ENCODE data around the gene SORCS1. TPM values are rescaled to one million over a fixed set of nuclear protein-coding genes. Genes with fewer than 3 reads are reported as not detected.

Gene SORCS1
- total RNA-seq, 1 experiment from 2014 or later: not detected

GRCh38 chr10:107013258-107014006 is 151.1 kb downstream of the SORCS1 start:
- no peaks in the 10 kb centered on the region for H4K20me1 ChIP-seq (ENCODE audit: insufficient read depth)
- H3K27ac ChIP-seq: no peak overlapping the region
- TF ChIP-seq CTCF (conservative IDR thresholded peaks at IDR 0.05): no peak
- TF ChIP-seq EZH2 (IDR thresholded peaks at IDR 0.05; ENCODE audit: low read depth): no peak
- no peaks in the 10 kb centered on the region for H3K27me3 ChIP-seq (ENCODE audit: insufficient read depth, low read depth)
- H2AFZ ChIP-seq: no peak overlapping the region
- no peak for DNase-seq
- intact Hi-C loops (cut with micrococcal nuclease; ENCODE audit: unreplicated experiment): no loop called here
- no peak overlapping the region for H3K4me3 ChIP-seq
- no peaks in the 10 kb centered on the region for H3K9me2 ChIP-seq (ENCODE audit: insufficient read depth)
- no peaks in the 10 kb centered on the region for H3F3A ChIP-seq (ENCODE audit: insufficient read depth, low read depth)
- no peak overlapping the region for H3K4me2 ChIP-seq
- POLR2A ChIA-PET (ENCODE audit: unreplicated experiment): no interaction called here
- no peaks in the 10 kb centered on the region for H3K79me2 ChIP-seq (ENCODE audit: low read depth)
- no peaks in the 10 kb centered on the region for H3K9me3 ChIP-seq (ENCODE audit: insufficient read depth, low read depth)
- no peaks in the 10 kb centered on the region for H3K36me3 ChIP-seq (ENCODE audit: low read depth)
- CTCF ChIA-PET: no interaction called here
- BruUV-seq (replicated peaks): no TSS peak
- no peaks in the 10 kb centered on the region for H3K4me1 ChIP-seq (replicated peaks; ENCODE audit: insufficient read depth)

- no peaks in the 10 kb centered on the region for H3K79me2 ChIP-seq (ENCODE audit: low read depth)
- no peak for TF ChIP-seq EZH2 (IDR thresholded peaks at IDR 0.05; ENCODE audit: low read depth)
- H4K20me1 ChIP-seq (ENCODE audit: insufficient read depth): no peaks in the 10 kb centered on the region
- no peak overlapping the region for H2AFZ ChIP-seq
- no peaks in the 10 kb centered on the region for H3K9me3 ChIP-seq (ENCODE audit: insufficient read depth, low read depth)
- POLR2A ChIA-PET (ENCODE audit: unreplicated experiment): no interaction called here
- H3K4me3 ChIP-seq: no peak overlapping the region
- H3K27me3 ChIP-seq (ENCODE audit: insufficient read depth, low read depth): no peaks in the 10 kb centered on the region
- BruUV-seq (replicated peaks): no TSS peak
- CTCF ChIA-PET: no interaction called here
- DNase-seq: no peak
- no peaks in the 10 kb centered on the region for H3K36me3 ChIP-seq (ENCODE audit: low read depth)
- H3F3A ChIP-seq (ENCODE audit: insufficient read depth, low read depth): no peaks in the 10 kb centered on the region
- no peaks in the 10 kb centered on the region for H3K4me1 ChIP-seq (replicated peaks; ENCODE audit: insufficient read depth)
- intact Hi-C loops (cut with micrococcal nuclease; ENCODE audit: unreplicated experiment): no loop called here
- H3K27ac ChIP-seq: no peak overlapping the region
- no peaks in the 10 kb centered on the region for H3K9me2 ChIP-seq (ENCODE audit: insufficient read depth)
- H3K4me2 ChIP-seq: no peak overlapping the region
Measured at GRCh38 chr10:107011992-107012391, 152.5 kb downstream of the SORCS1 start.

GRCh38 chr10:107011105-107011504 is 153.4 kb downstream of the SORCS1 start:
- Histone ChIP-seq H2AFZ (no peak overlapping the region), H3K27me3 (ENCODE audit: insufficient read depth, low read depth) (no peaks in the 10 kb centered on the region), H3K4me3 (no peak overlapping the region), H3K4me2 (no peak overlapping the region), H4K20me1 (ENCODE audit: insufficient read depth) (no peaks in the 10 kb centered on the region), H3K9me2 (ENCODE audit: insufficient read depth) (no peaks in the 10 kb centered on the region), H3K4me1 (replicated peaks; ENCODE audit: insufficient read depth) (no peaks in the 10 kb centered on the region), H3K36me3 (ENCODE audit: low read depth) (no peaks in the 10 kb centered on the region), H3K27ac (no peak overlapping the region), H3K9me3 (ENCODE audit: insufficient read depth, low read depth) (no peaks in the 10 kb centered on the region), H3F3A (ENCODE audit: insufficient read depth, low read depth) (no peaks in the 10 kb centered on the region), H3K79me2 (ENCODE audit: low read depth) (no peaks in the 10 kb centered on the region)
- ChIA-PET POLR2A (ENCODE audit: unreplicated experiment) (no interaction called here), CTCF (no interaction called here)
- no peak for DNase-seq
- BruUV-seq (replicated peaks): no TSS peak
- intact Hi-C loops (cut with micrococcal nuclease; ENCODE audit: unreplicated experiment): no loop called here
- TF ChIP-seq EZH2 (IDR thresholded peaks at IDR 0.05; ENCODE audit: low read depth) (no peak), CTCF (conservative IDR thresholded peaks at IDR 0.05) (no peak)

GRCh38 chr10:107010531-107010930 is 154.0 kb downstream of the SORCS1 start:
- Histone ChIP-seq H3K36me3 (ENCODE audit: low read depth) (no peaks in the 10 kb centered on the region), H3K9me2 (ENCODE audit: insufficient read depth) (no peaks in the 10 kb centered on the region), H3F3A (ENCODE audit: insufficient read depth, low read depth) (no peaks in the 10 kb centered on the region), H3K4me3 (no peak overlapping the region), H3K9me3 (ENCODE audit: insufficient read depth, low read depth) (no peaks in the 10 kb centered on the region), H3K4me2 (no peak overlapping the region), H3K79me2 (ENCODE audit: low read depth) (no peaks in the 10 kb centered on the region), H3K27ac (no peak overlapping the region), H3K4me1 (replicated peaks; ENCODE audit: insufficient read depth) (no peaks in the 10 kb centered on the region), H3K27me3 (ENCODE audit: insufficient read depth, low read depth) (no peaks in the 10 kb centered on the region), H2AFZ (no peak overlapping the region), H4K20me1 (ENCODE audit: insufficient read depth) (no peaks in the 10 kb centered on the region)
- no peak for DNase-seq
- no TSS peak for BruUV-seq (replicated peaks)
- TF ChIP-seq CTCF (conservative IDR thresholded peaks at IDR 0.05) (no peak), EZH2 (IDR thresholded peaks at IDR 0.05; ENCODE audit: low read depth) (no peak)
- intact Hi-C loops (cut with micrococcal nuclease; ENCODE audit: unreplicated experiment): no loop called here
- ChIA-PET CTCF (no interaction called here), POLR2A (ENCODE audit: unreplicated experiment) (no interaction called here)

All from PC-9 (cell line).